Liver (tissue), 3 donors: ENCODE measurements around the gene BTN1A1.

Experiments used
- ATF3 ChIP-seq: IDR thresholded peaks from 2 replicates; pipeline ENCODE4 v1.6.1; 2016; ENCODE audit warnings: antibody characterized with exemption
- CTCF ChIP-seq: fragments of 150-350 bp; IDR thresholded peaks from 2 replicates; pipeline ENCODE4 v1.5.1; 2017; ENCODE audit warnings: improper control_type of control experiment, low read depth, low read length; ENCODE audit not compliant: missing input control
- GABPA ChIP-seq, 2 donors: IDR thresholded peaks in 1 of 2; conservative IDR thresholded peaks in 1 of 2; 2 replicates each; pipeline ENCODE4 v1.6.1; 2016; ENCODE audit warnings: antibody characterized with exemption in 2 of 2, mild to moderate bottlenecking in 1 of 2, moderate library complexity in 1 of 2
- JUND ChIP-seq, 2 donors: IDR thresholded peaks; 2 replicates each; pipeline ENCODE4 v1.6.1; 2016; ENCODE audit warnings: antibody characterized with exemption in 2 of 2
- MAX ChIP-seq: IDR thresholded peaks from 2 replicates; pipeline ENCODE4 v1.6.1; 2016; ENCODE audit warnings: antibody characterized with exemption
- RAD21 ChIP-seq, 2 donors: IDR thresholded peaks; 2 replicates each; pipeline ENCODE4 v1.6.1; 2016; ENCODE audit warnings: antibody characterized with exemption in 2 of 2, mild to moderate bottlenecking in 2 of 2
- YY1 ChIP-seq: IDR thresholded peaks from 2 replicates; pipeline ENCODE4 v1.6.1; 2016; ENCODE audit warnings: antibody characterized with exemption, mild to moderate bottlenecking
- donor health status: healthy.
- donor health status: healthy.

DNA sequence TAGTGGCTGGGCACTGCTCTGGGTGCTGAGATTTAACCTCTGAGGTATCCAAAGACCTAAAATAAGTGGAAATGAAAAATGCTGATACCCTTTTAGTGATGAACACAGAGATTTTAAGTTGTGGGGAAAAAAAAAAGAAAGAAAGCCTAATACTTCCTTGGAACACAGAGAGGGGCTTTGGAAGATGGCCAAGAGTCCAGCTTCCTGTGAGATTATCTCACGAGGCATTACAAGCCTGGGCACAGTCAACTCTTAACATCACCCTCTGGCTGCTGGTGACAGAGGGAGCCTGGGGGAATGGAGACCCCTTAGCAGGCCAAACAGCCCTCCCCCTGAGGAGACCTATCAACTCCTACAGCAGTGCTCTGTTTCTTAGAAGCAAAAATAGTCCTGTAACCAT, 22.7 kb upstream of the BTN1A1 start:
- TF ChIP-seq GABPA (IDR thresholded peaks at IDR 0.05 in 1 of 2, conservative IDR thresholded peaks at IDR 0.05 in 1 of 2) (no peak), JUND (IDR thresholded peaks at IDR 0.05) (no peak), CTCF (no peak), RAD21 (IDR thresholded peaks at IDR 0.05) (no peak), YY1 (no peak), MAX (no peak), ATF3 (no peak)
